ENCODE results near the gene LRRIQ1.

The LRRIQ1 gene

GRCh38 chr12:85138833-85139232 is 102.7 kb downstream of the LRRIQ1 start:
- Histone ChIP-seq H3K9ac (ENCODE audit: low read length) (no peak overlapping the region), H3K4me3 (ENCODE audit: low read length) (no peak overlapping the region), H3K4me2 (ENCODE audit: low read length) (no peak overlapping the region), H3K27ac (ENCODE audit: low read length) (no peak overlapping the region), H2AFZ (ENCODE audit: low read depth, low read length) (no peak overlapping the region), H3K9me3 (ENCODE audit: insufficient read depth, low read length) (no peaks in the 10 kb centered on the region), H3K79me2 (ENCODE audit: low read length) (no peaks in the 10 kb centered on the region), H3K36me3 (replicated peaks; ENCODE audit: low read depth, low read length) (no peaks in the 10 kb centered on the region), H3K4me1 (ENCODE audit: low read length) (no peaks in the 10 kb centered on the region), H4K20me1 (ENCODE audit: insufficient read depth, low read length) (no peaks in the 10 kb centered on the region), H3K27me3 (ENCODE audit: low read depth, low read length) (no peaks in the 10 kb centered on the region)
- TF ChIP-seq EZH2phosphoT487 (IDR thresholded peaks at IDR 0.05; ENCODE audit: low read depth), result no peak
- TF ChIP-seq CTCF (IDR thresholded peaks at IDR 0.05; ENCODE audit: low read depth, low read length), result no peak

GRCh38 chr12:85147331-85147730 is 111.2 kb downstream of the LRRIQ1 start:
- no peaks in the 10 kb centered on the region for H3K9me3 ChIP-seq (ENCODE audit: insufficient read depth, low read length)
- no peak overlapping the region for H3K9ac ChIP-seq (ENCODE audit: low read length)
- no peaks in the 10 kb centered on the region for H3K79me2 ChIP-seq (ENCODE audit: low read length)
- H2AFZ ChIP-seq (ENCODE audit: low read depth, low read length), result no peak overlapping the region
- no peaks in the 10 kb centered on the region for H3K4me1 ChIP-seq (ENCODE audit: low read length)
- no peak overlapping the region for H3K4me3 ChIP-seq (ENCODE audit: low read length)
- H3K36me3 ChIP-seq (replicated peaks; ENCODE audit: low read depth, low read length), result no peaks in the 10 kb centered on the region
- H3K27me3 ChIP-seq (ENCODE audit: low read depth, low read length), result no peaks in the 10 kb centered on the region
- H3K4me2 ChIP-seq (ENCODE audit: low read length), result no peak overlapping the region
- H4K20me1 ChIP-seq (ENCODE audit: insufficient read depth, low read length), result no peaks in the 10 kb centered on the region
- H3K27ac ChIP-seq (ENCODE audit: low read length), result no peak overlapping the region
- TF ChIP-seq EZH2phosphoT487 (IDR thresholded peaks at IDR 0.05; ENCODE audit: low read depth), result no peak
- no peak for TF ChIP-seq CTCF (IDR thresholded peaks at IDR 0.05; ENCODE audit: low read depth, low read length)

GRCh38 chr12:85152311-85152729 is 116.2 kb downstream of the LRRIQ1 start:
- H3K4me1 ChIP-seq (ENCODE audit: low read length), result peaks cover 4% of the 10 kb centered on the region; the same call in 1 of the 2 replicates
- H3K27ac ChIP-seq (ENCODE audit: low read length), result no peak overlapping the region
- H3K79me2 ChIP-seq (ENCODE audit: low read length), result no peaks in the 10 kb centered on the region
- no peak for TF ChIP-seq EZH2phosphoT487 (IDR thresholded peaks at IDR 0.05; ENCODE audit: low read depth)
- no peak for TF ChIP-seq CTCF (IDR thresholded peaks at IDR 0.05; ENCODE audit: low read depth, low read length)
- no peaks in the 10 kb centered on the region for H4K20me1 ChIP-seq (ENCODE audit: insufficient read depth, low read length)
- no peaks in the 10 kb centered on the region for H3K36me3 ChIP-seq (replicated peaks; ENCODE audit: low read depth, low read length)
- no peak overlapping the region for H3K9ac ChIP-seq (ENCODE audit: low read length)
- no peak overlapping the region for H3K4me2 ChIP-seq (ENCODE audit: low read length)
- no peak overlapping the region for H3K4me3 ChIP-seq (ENCODE audit: low read length)
- no peaks in the 10 kb centered on the region for H3K9me3 ChIP-seq (ENCODE audit: insufficient read depth, low read length)
- H3K27me3 ChIP-seq (ENCODE audit: low read depth, low read length), result no peaks in the 10 kb centered on the region
- H2AFZ ChIP-seq (ENCODE audit: low read depth, low read length), result no peak overlapping the region

GRCh38 chr12:85155791-85156190 is 119.6 kb downstream of the LRRIQ1 start:
- no peaks in the 10 kb centered on the region for H3K36me3 ChIP-seq (replicated peaks; ENCODE audit: low read depth, low read length)
- peak overlapping the region; percentile 42; the same call in 1 of the 2 replicates for H3K9ac ChIP-seq (ENCODE audit: low read length)
- no peaks in the 10 kb centered on the region for H3K79me2 ChIP-seq (ENCODE audit: low read length)
- TF ChIP-seq CTCF (IDR thresholded peaks at IDR 0.05; ENCODE audit: low read depth, low read length) (peak; percentile 60), EZH2phosphoT487 (IDR thresholded peaks at IDR 0.05; ENCODE audit: low read depth) (no peak)
- no peaks in the 10 kb centered on the region for H3K27me3 ChIP-seq (ENCODE audit: low read depth, low read length)
- H2AFZ ChIP-seq (ENCODE audit: low read depth, low read length), result peak overlapping the region; percentile 82
- peak overlapping the region; percentile 70 for H3K4me2 ChIP-seq (ENCODE audit: low read length)
- H3K4me3 ChIP-seq (ENCODE audit: low read length), result peak overlapping the region; percentile 67
- H3K27ac ChIP-seq (ENCODE audit: low read length), result no peak overlapping the region
- H4K20me1 ChIP-seq (ENCODE audit: insufficient read depth, low read length), result no peaks in the 10 kb centered on the region
- no peaks in the 10 kb centered on the region for H3K9me3 ChIP-seq (ENCODE audit: insufficient read depth, low read length)
- peaks cover 4% of the 10 kb centered on the region; the same call in 1 of the 2 replicates for H3K4me1 ChIP-seq (ENCODE audit: low read length)
